ENCODE measurements around the gene UBA6. TPM values are rescaled to one million over a fixed set of nuclear protein-coding genes. Genes with fewer than 3 reads are reported as not detected.

The UBA6 gene

GRCh38 chr4:67573193-67573592 is 127.8 kb downstream of the UBA6 start:
- Histone ChIP-seq H3K36me3 (ENCODE audit: insufficient read depth, low read length) (no peaks in the 10 kb centered on the region), H3K9me3 (replicated peaks; ENCODE audit: low read length) (no peaks in the 10 kb centered on the region), H3K4me1 (ENCODE audit: control insufficient read depth, insufficient read depth, low read length) (peaks cover 3% of the 10 kb centered on the region), H3K27me3 (ENCODE audit: control insufficient read depth, insufficient read depth, low read length) (no peaks in the 10 kb centered on the region), H3K9ac (ENCODE audit: low read depth, low read length) (no peak overlapping the region), H3K4me2 (ENCODE audit: low read length) (no peak overlapping the region), H3K4me3 (ENCODE audit: low read length) (no peak overlapping the region)

DNA sequence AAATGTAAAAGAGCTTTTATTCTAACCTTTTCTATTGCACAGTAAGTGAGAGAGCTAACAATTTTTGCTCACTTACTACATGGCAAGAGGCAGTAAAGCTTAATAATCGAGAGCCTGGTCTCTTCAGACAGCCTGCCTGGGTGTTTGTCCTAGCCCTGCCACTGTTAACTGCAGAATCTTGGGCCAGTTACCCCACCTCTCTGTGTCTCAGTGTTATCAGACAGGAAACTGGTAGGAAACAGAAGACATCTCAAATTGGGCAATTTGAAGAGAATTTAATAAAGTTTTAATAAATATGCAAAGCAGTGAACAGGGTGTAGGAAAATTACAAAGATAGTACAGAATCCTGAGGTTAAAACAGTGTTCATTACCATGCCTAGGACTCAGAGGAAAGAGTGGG is 129.0 kb downstream of the UBA6 start:
- Histone ChIP-seq H3K36me3 (ENCODE audit: insufficient read depth, low read length) (no peaks in the 10 kb centered on the region), H3K4me2 (ENCODE audit: low read length) (no peak overlapping the region), H3K9me3 (replicated peaks; ENCODE audit: low read length) (no peaks in the 10 kb centered on the region), H3K27me3 (ENCODE audit: control insufficient read depth, insufficient read depth, low read length) (no peaks in the 10 kb centered on the region), H3K9ac (ENCODE audit: low read depth, low read length) (no peak overlapping the region), H3K4me1 (ENCODE audit: control insufficient read depth, insufficient read depth, low read length) (peaks cover 3% of the 10 kb centered on the region), H3K4me3 (ENCODE audit: low read length) (no peak overlapping the region)

DNA sequence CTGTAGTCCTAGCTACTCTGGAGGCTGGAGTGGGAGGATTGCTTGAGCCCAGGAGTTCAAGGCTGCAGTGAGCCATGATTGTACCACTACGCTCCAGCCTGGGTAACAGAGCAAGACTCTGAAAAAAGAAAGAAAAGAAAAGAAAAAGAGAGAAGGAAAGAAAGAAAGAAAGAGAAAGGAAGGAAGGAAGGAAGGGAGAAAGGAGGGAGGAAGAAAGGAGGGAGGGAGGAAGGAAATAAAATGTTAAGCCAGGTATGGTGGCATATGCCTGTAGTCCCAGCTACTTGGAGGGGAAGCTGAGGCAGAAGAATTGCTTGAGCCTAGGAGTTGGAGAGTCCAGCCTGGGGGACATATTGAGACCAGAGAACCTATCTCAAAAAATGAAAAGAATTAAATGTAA is 130.4 kb downstream of the UBA6 start:
- H3K9ac ChIP-seq (ENCODE audit: low read depth, low read length) = no peak overlapping the region
- H3K9me3 ChIP-seq (replicated peaks; ENCODE audit: low read length) = no peaks in the 10 kb centered on the region
- H3K4me2 ChIP-seq (ENCODE audit: low read length) = no peak overlapping the region
- no peaks in the 10 kb centered on the region for H3K27me3 ChIP-seq (ENCODE audit: control insufficient read depth, insufficient read depth, low read length)
- H3K4me1 ChIP-seq (ENCODE audit: control insufficient read depth, insufficient read depth, low read length) = peaks cover 3% of the 10 kb centered on the region
- H3K36me3 ChIP-seq (ENCODE audit: insufficient read depth, low read length) = no peaks in the 10 kb centered on the region
- H3K4me3 ChIP-seq (ENCODE audit: low read length) = no peak overlapping the region

GRCh38 chr4:67568820-67569219 is 132.1 kb downstream of the UBA6 start:
- no peaks in the 10 kb centered on the region for H3K36me3 ChIP-seq (ENCODE audit: insufficient read depth, low read length)
- H3K9ac ChIP-seq (ENCODE audit: low read depth, low read length) = no peak overlapping the region
- no peaks in the 10 kb centered on the region for H3K9me3 ChIP-seq (replicated peaks; ENCODE audit: low read length)
- no peak overlapping the region for H3K4me2 ChIP-seq (ENCODE audit: low read length)
- H3K4me3 ChIP-seq (ENCODE audit: low read length) = no peak overlapping the region
- H3K4me1 ChIP-seq (ENCODE audit: control insufficient read depth, insufficient read depth, low read length) = no peaks in the 10 kb centered on the region
- H3K27me3 ChIP-seq (ENCODE audit: control insufficient read depth, insufficient read depth, low read length) = no peaks in the 10 kb centered on the region

DNA sequence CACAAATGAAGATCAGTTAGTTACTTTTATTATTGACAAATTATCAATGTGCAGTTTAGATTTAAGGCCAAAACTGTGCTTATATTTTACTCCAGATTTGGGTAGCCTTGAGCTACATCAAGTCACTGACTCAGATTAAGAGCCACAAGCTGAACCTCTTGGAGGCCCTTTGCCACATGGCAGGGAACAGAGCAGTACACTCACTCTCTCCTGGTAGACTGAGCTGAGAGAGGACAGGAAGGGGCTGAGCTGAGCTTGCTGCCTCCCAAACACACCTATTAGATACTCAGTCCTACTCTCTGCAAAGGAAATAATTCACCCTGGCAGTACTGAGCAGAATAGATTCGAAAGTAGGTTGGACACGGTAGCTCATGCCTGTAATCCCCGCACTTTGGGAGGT is 134.6 kb downstream of the UBA6 start:
- no peaks in the 10 kb centered on the region for H3K36me3 ChIP-seq (ENCODE audit: insufficient read depth, low read length)
- H3K9ac ChIP-seq (ENCODE audit: low read depth, low read length) = no peak overlapping the region
- H3K9me3 ChIP-seq (replicated peaks; ENCODE audit: low read length) = no peaks in the 10 kb centered on the region
- H3K27me3 ChIP-seq (ENCODE audit: control insufficient read depth, insufficient read depth, low read length) = no peaks in the 10 kb centered on the region
- no peaks in the 10 kb centered on the region for H3K4me1 ChIP-seq (ENCODE audit: control insufficient read depth, insufficient read depth, low read length)
- no peak overlapping the region for H3K4me2 ChIP-seq (ENCODE audit: low read length)
- H3K4me3 ChIP-seq (ENCODE audit: low read length) = no peak overlapping the region

DNA sequence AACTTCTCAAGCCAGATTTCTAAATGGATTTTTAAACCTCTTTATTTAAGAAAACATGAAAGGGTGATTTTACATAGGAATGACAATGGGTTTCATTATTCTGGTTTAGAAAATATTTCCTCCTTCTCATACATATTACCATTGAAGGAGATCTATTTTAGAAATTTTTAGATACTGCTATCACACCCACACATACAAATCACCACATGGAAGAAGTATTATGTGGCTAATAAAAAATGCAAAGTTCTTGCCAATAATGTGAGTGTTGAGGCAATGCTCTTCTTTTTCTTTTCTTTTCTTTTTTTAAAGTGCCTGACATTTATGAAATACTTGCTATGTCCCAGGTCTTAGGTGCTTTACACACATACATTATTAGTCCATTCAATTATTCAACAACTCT is 135.7 kb downstream of the UBA6 start:
- no peaks in the 10 kb centered on the region for H3K9me3 ChIP-seq (replicated peaks; ENCODE audit: low read length)
- no peaks in the 10 kb centered on the region for H3K36me3 ChIP-seq (ENCODE audit: insufficient read depth, low read length)
- H3K4me1 ChIP-seq (ENCODE audit: control insufficient read depth, insufficient read depth, low read length) = no peaks in the 10 kb centered on the region
- H3K4me2 ChIP-seq (ENCODE audit: low read length) = no peak overlapping the region
- no peak overlapping the region for H3K9ac ChIP-seq (ENCODE audit: low read depth, low read length)
- H3K4me3 ChIP-seq (ENCODE audit: low read length) = no peak overlapping the region
- H3K27me3 ChIP-seq (ENCODE audit: control insufficient read depth, insufficient read depth, low read length) = no peaks in the 10 kb centered on the region

Small RNA genes within 50 kb of the gene (small RNA-seq; reads per million reads assigned to genes)
- gene AC096720.1 (not detected), gene RF00091 (not detected)

Measured in skeletal muscle satellite cell (primary cell).